Suprapubic skin (tissue), 4 donors: Measurements from ENCODE around the gene GRIK3. TPM values are rescaled to one million over a fixed set of nuclear protein-coding genes. Genes with fewer than 3 reads are reported as not detected.

Source experiments
- DNase-seq, 2 donors: peaks; one replicate each; pipeline ENCODE4 v3.0.0-alpha.2; 2019; ENCODE audit warnings: low spot score in 2 of 2
- H3K27ac ChIP-seq: fragments of 200-600 bp; sonication (generic); one replicate; pipeline ENCODE4 v1.5.1; 2019
- H3K27me3 ChIP-seq: fragments of 200-600 bp; sonication (generic); one replicate; pipeline ENCODE4 v1.5.1; 2019
- H3K36me3 ChIP-seq: fragments of 200-600 bp; sonication (generic); one replicate; pipeline ENCODE4 v1.5.1; 2019
- H3K4me1 ChIP-seq: fragments of 200-600 bp; sonication (generic); one replicate; pipeline ENCODE4 v1.5.1; 2019
- H3K4me3 ChIP-seq: fragments of 200-600 bp; sonication (generic); one replicate; pipeline ENCODE4 v1.5.1; 2019; ENCODE audit warnings: mild to moderate bottlenecking
- H3K9me3 ChIP-seq: fragments of 200-600 bp; sonication (generic); one replicate; pipeline ENCODE4 v1.5.1; 2019
- CTCF ChIP-seq, 2 donors: fragments of 200-600 bp in 1 of 2; fragments of 450-650 bp in 1 of 2; sonication (generic) in 1 of 2; IDR thresholded peaks; one replicate each; pipeline ENCODE4 v1.5.1; 2016 to 2019; ENCODE audit warnings: antibody characterized with exemption in 2 of 2, mild to moderate bottlenecking in 1 of 2, moderate library complexity in 1 of 2
- EP300 ChIP-seq: sonication (generic); formaldehyde crosslinking; IDR thresholded peaks from one replicate; pipeline ENCODE4 v1.6.1; 2017; ENCODE audit warnings: antibody characterized with exemption
- POLR2A ChIP-seq, 2 donors: fragments of 450-650 bp; IDR thresholded peaks; one replicate each; pipeline ENCODE4 v1.6.1; 2017; ENCODE audit warnings: antibody characterized with exemption in 2 of 2, mild to moderate bottlenecking in 2 of 2, moderate library complexity in 2 of 2
- POLR2AphosphoS5 ChIP-seq, 3 donors: sonication (generic); formaldehyde crosslinking; IDR thresholded peaks; one replicate each; pipeline ENCODE4 v1.6.1; 2017; ENCODE audit warnings: antibody characterized with exemption in 3 of 3
- WGBS: methylation state at CpG from one replicate; pipeline ENCODE4 v1.1.5; 2018; 5-methylcytosine and 5-hydroxymethylcytosine counted together
- total RNA-seq, 4 donors: library from RNA; depleted of rRNA; stranded (reverse); fragments of >200 nt; gene quantifications; one replicate each; pipeline ENCODE4 v1.1.0, GENCODE V29; 2016

The GRIK3 gene
- total RNA-seq, 4 donors from 2014 or later, result 0.18 to 0.64 (median 0.37) TPM

- TF ChIP-seq POLR2A (IDR thresholded peaks at IDR 0.05), result no peak
- H3K9me3 ChIP-seq, result no peaks in the 10 kb centered on the region
- H3K36me3 ChIP-seq, result no peaks in the 10 kb centered on the region
- no peak overlapping the region for H3K4me3 ChIP-seq
- DNase-seq, result no peak
- H3K27ac ChIP-seq, result no peak overlapping the region
- H3K4me1 ChIP-seq, result no peaks in the 10 kb centered on the region
- 49% methylated on average over 3 of the region's 3 CpGs for WGBS
- H3K27me3 ChIP-seq, result peaks cover 60% of the 10 kb centered on the region
Observed at GRCh38 chr1:36776256-36776655, 258.1 kb downstream of the GRIK3 start.

DNA sequence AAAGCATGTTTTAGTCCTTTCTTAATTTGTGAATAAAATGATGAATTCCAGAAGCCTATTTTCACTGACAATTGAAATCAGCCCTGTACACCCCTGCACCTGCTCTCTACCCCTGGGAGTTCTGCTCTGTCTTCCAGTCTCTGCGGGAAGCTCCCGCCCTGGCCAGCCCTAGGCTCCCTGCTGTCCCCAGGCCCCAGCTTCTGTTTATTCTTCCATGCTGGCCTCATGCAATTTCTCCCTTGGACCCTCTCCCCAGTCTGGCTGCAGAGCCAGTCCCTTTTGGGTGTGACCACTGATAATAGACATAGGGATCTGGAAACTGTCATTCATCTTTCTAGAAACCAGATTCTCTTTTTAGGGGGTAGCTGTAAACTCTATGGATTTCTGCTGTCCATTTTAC lies 258.6 kb downstream of the GRIK3 start:
- Histone ChIP-seq H3K9me3 (no peaks in the 10 kb centered on the region), H3K36me3 (no peaks in the 10 kb centered on the region), H3K4me1 (no peaks in the 10 kb centered on the region), H3K4me3 (no peak overlapping the region), H3K27me3 (peaks cover 65% of the 10 kb centered on the region), H3K27ac (no peak overlapping the region)
- no peak for DNase-seq
- 51% methylated on average over 2 of the region's 2 CpGs for WGBS
- no peak for TF ChIP-seq EP300
- no peak for TF ChIP-seq POLR2A (IDR thresholded peaks at IDR 0.05)
- TF ChIP-seq CTCF (IDR thresholded peaks at IDR 0.05), result no peak
- no peak for TF ChIP-seq POLR2AphosphoS5 (IDR thresholded peaks at IDR 0.05)

DNA sequence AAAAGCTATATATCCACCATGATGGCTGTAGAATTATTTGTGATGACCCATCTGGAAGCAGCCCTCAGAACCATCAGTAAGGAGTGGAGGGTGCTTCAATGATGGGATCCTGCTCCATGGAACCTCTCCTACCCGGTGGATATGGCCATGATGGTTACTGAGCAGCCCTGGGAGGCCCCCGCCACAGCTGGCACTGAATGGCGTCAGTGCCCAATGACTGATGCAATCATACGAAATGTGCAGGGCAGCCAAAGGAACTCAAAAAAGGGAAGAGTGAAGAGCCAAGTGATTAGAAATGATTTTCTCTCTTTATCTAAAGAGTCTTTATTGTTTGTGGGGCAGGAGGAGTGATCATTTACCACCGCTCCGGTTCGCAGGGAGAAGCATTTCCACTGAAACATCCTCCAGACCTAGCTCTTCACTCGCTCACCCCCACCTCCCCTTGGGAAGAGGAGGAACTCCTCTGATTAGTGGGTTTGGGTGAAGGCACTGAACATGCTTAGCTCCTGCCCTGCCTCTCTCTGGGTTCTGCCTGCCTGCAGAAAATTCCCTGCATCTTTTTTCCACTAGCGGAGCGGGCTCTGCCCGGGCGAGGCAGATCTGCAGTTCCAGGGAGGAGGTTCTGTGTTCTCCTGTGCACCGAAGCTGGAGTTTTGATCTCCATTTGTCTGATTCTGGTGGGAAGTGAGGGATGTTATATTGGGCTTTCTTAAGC lies 260.3 kb downstream of the GRIK3 start:
- no peak for DNase-seq
- peaks cover 73% of the 10 kb centered on the region for H3K27me3 ChIP-seq
- TF ChIP-seq POLR2A (IDR thresholded peaks at IDR 0.05) (no peak), CTCF (IDR thresholded peaks at IDR 0.05) (no peak), POLR2AphosphoS5 (IDR thresholded peaks at IDR 0.05) (no peak), EP300 (no peak)
- no peak overlapping the region for H3K4me3 ChIP-seq
- H3K27ac ChIP-seq, result no peak overlapping the region
- no peaks in the 10 kb centered on the region for H3K9me3 ChIP-seq
- no peaks in the 10 kb centered on the region for H3K4me1 ChIP-seq
- no peaks in the 10 kb centered on the region for H3K36me3 ChIP-seq
- 76% methylated on average over 13 of the region's 13 CpGs for WGBS

- no peak for DNase-seq
- no peaks in the 10 kb centered on the region for H3K9me3 ChIP-seq
- H3K27me3 ChIP-seq, result peaks cover 77% of the 10 kb centered on the region
- H3K4me3 ChIP-seq, result no peak overlapping the region
- H3K27ac ChIP-seq, result no peak overlapping the region
- H3K4me1 ChIP-seq, result no peaks in the 10 kb centered on the region
- WGBS, result 70% methylated on average over 7 of the region's 8 CpGs
- no peaks in the 10 kb centered on the region for H3K36me3 ChIP-seq
- TF ChIP-seq EP300 (no peak), CTCF (IDR thresholded peaks at IDR 0.05) (no peak), POLR2AphosphoS5 (IDR thresholded peaks at IDR 0.05) (no peak), POLR2A (IDR thresholded peaks at IDR 0.05) (no peak)
Observed at GRCh38 chr1:36772647-36773495, 261.4 kb downstream of the GRIK3 start.

DNA sequence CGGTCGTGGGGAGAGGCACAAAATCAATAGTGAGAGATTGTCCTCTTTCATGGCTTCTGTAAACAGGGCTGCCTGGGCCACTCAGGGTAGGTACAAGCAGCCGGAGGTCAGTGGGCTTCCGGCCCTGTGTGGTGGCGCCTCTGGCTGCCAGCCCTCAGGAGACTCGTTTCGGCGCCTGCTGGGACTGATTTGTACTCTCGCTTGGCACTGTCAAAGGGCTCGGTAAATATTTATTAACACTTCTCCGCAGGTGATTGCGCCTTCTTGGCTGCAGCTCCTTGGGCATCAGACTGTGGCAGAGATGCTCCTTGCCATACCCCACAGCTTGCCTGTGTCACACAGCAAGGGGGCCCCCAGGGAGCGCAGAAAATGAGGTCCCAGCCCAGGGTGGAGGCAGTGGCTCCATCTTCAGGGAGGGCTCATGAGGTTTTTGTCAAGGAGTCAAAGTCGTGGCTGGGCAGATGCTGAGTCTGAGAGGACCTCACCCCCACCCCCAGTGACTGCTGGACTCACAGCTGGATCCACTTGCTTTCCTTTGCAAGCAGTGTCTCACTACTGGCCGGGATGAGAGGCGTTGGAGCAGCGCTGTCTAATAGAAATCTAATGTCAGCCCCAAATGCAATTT lies 262.5 kb downstream of the GRIK3 start:
- TF ChIP-seq POLR2A (IDR thresholded peaks at IDR 0.05) (no peak), EP300 (no peak), POLR2AphosphoS5 (IDR thresholded peaks at IDR 0.05) (no peak)
- no peaks in the 10 kb centered on the region for H3K4me1 ChIP-seq
- no peak overlapping the region for H3K27ac ChIP-seq
- no peak overlapping the region for H3K4me3 ChIP-seq
- peak in 1 of 2 donors; percentile 39 for DNase-seq
- H3K9me3 ChIP-seq, result no peaks in the 10 kb centered on the region
- H3K36me3 ChIP-seq, result no peaks in the 10 kb centered on the region
- 3% methylated on average over 11 of the region's 17 CpGs for WGBS
- peaks cover 73% of the 10 kb centered on the region for H3K27me3 ChIP-seq

DNA sequence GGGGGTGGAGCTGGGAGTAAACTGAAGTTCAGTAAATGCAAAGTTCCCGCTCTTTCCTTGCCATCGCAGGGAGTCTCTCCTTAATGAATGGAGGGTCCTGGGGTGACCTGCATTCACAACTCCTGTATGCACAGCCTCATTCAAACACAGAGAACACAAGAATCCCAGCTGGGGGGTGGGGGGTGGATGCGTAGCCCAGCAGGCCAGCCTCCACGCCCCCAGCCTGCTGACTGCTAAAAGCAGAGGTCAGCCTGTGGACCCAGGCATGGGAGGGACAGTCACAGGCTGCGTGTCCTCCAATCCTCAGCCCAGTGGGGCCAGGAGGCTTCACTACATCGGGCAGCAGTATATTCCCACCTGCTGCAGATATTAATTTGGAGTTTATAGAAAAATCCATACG lies 263.1 kb downstream of the GRIK3 start:
- 44% methylated on average over 5 of the region's 7 CpGs for WGBS
- peak in 1 of 2 donors; percentile 26 for DNase-seq
- H3K27ac ChIP-seq, result no peak overlapping the region
- TF ChIP-seq POLR2A (IDR thresholded peaks at IDR 0.05) (no peak), POLR2AphosphoS5 (IDR thresholded peaks at IDR 0.05) (no peak), CTCF (IDR thresholded peaks at IDR 0.05) (no peak), EP300 (no peak)
- H3K4me3 ChIP-seq, result no peak overlapping the region
- peaks cover 68% of the 10 kb centered on the region for H3K27me3 ChIP-seq
- H3K9me3 ChIP-seq, result no peaks in the 10 kb centered on the region
- no peaks in the 10 kb centered on the region for H3K36me3 ChIP-seq
- no peaks in the 10 kb centered on the region for H3K4me1 ChIP-seq
